NCI-H526 treated with DMSO at 0.1 percent for 48 hours (cell line): ENCODE data around the gene SHMT1.
A peak's percentile ranks its signal among the peaks of the same experiment; 100 is the strongest.
"Not testable (repeated sequence)": the region's sequence is repeated elsewhere in the genome, so short reads cannot be mapped to it uniquely, and the experiment has no call there.

Source experiments
- DNase-seq: peaks from one replicate; lab custom pipeline; 2025; lab: John Stamatoyannopoulos, UW

SHMT1 gene

GRCh38 chr17:18363101-18364049, at the start of gene SHMT1:
Gene SHMT1, minus strand, starts transcription at chr17:18363550. Its CDS starts 7,569 bp downstream, at chr17:18355981.
- peak; percentile 82 for DNase-seq

- not testable (repeated sequence) for DNase-seq
Observed at GRCh38 chr17:18412001-18412538, 48.7 kb upstream of the SHMT1 start.

- DNase-seq = not testable (repeated sequence)
Observed at GRCh38 chr17:18411377-18411864, 48.1 kb upstream of the SHMT1 start.

- DNase-seq = not testable (repeated sequence)
Observed at GRCh38 chr17:18410736-18411135, 47.4 kb upstream of the SHMT1 start.

- DNase-seq = peak; percentile 58
Observed at GRCh38 chr17:18409321-18409720, 46.0 kb upstream of the SHMT1 start.

GRCh38 chr17:18408906-18409305, 45.6 kb upstream of the SHMT1 start:
- DNase-seq = peak; percentile 58

- not testable (repeated sequence) for DNase-seq
Observed at GRCh38 chr17:18403604-18404003, 40.3 kb upstream of the SHMT1 start.

GRCh38 chr17:18403166-18403565, 39.8 kb upstream of the SHMT1 start:
- DNase-seq = not testable (repeated sequence)

GRCh38 chr17:18401872-18402590, 38.7 kb upstream of the SHMT1 start:
- DNase-seq = not testable (repeated sequence)

- not testable (repeated sequence) for DNase-seq
Observed at GRCh38 chr17:18388728-18389127, 25.4 kb upstream of the SHMT1 start.

GRCh38 chr17:18388266-18388665, 24.9 kb upstream of the SHMT1 start:
- DNase-seq = not testable (repeated sequence)

- not testable (repeated sequence) for DNase-seq
Observed at GRCh38 chr17:18387583-18387982, 24.2 kb upstream of the SHMT1 start.

GRCh38 chr17:18384271-18384670, 20.9 kb upstream of the SHMT1 start:
- not testable (repeated sequence) for DNase-seq

GRCh38 chr17:18383079-18383481, 19.7 kb upstream of the SHMT1 start:
- not testable (repeated sequence) for DNase-seq

GRCh38 chr17:18382441-18383078, 19.2 kb upstream of the SHMT1 start:
- DNase-seq = no peak

- DNase-seq = no peak
Observed at GRCh38 chr17:18381953-18382245, 18.5 kb upstream of the SHMT1 start.

- no peak for DNase-seq
Observed at GRCh38 chr17:18381158-18381952, 18.0 kb upstream of the SHMT1 start.

- DNase-seq = no peak
Observed at GRCh38 chr17:18380471-18381157, 17.3 kb upstream of the SHMT1 start.

GRCh38 chr17:18379246-18380146, 16.1 kb upstream of the SHMT1 start:
- no peak for DNase-seq
